Stimulated activated CD4-positive, alpha-beta T cell treated with anti-CD3 and anti-CD28 coated beads, Interleukin-1b, Interleukin-23, amount 100 ng/mL, for 48 hours (primary cell): ENCODE measurements around the gene HOXB3.
A peak's percentile ranks its signal among the peaks of the same experiment; 100 is the strongest.

Source experiments
- DNase-seq: peaks from one replicate; pipeline ENCODE4 v3.0.0-alpha.2; 2020

Gene HOXB3

DNA sequence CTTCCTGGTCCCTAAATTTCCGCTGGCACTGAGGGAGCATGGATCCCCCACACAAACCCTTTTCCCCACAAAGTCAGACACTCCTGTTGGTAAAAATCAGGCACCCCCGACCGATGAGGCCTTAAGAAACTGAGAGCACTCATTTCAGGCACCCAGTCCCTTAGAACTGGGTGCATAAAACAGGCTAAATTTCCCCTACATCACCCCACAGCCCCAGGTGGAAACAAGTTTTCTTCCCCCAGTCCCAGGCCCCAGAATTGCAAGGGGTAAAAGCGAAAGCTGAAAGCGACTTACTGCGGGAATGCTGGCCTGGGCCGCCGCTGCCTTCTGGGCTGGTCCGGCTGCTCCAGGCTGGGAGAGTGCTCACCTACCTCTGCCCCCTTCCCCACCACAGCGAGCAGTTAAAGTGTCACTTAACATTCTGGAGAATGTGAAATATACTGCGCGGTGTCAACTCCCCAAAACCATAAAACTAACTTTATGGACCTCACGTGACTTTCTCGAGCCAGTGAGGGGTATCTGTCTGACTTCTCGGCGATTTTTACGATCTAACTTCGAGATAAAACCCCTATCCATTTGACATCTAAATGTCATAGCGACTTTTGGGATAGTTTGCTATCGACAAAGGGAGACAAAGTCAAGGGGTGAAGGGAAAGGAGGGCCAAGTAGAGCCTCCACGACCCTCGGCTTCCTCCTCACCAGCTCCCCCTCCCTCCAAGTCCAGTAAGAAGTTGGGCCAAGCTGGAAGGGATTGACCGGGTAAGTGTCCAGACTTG is at the start of gene HOXB3:
Gene HOXB3, minus strand, starts transcription at position 411 of the 776 bp plus-strand sequence. CDS start 37,767 bp downstream, outside the sequence.
- DNase-seq: no peak

DNA sequence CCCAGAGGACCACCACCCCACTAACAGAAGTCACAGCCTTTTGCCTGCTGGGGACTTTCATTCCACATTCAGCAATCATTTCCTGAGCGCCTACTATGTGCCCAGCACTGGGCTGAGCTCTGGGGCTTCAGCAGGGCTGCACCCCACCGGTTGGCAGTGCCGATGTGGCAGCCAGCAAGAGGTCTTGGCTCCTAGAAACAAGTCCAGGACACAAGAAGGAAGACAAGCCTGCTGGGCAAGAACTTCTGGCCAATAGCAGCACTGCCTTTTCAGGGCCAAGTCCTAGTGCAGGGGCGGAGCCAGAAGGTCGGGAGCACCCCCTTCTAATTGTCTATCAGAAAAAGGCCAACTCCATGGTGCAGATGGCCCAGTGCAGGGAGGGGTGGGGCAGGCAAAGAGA is 49.1 kb upstream of the HOXB3 start:
- DNase-seq: no peak

DNA sequence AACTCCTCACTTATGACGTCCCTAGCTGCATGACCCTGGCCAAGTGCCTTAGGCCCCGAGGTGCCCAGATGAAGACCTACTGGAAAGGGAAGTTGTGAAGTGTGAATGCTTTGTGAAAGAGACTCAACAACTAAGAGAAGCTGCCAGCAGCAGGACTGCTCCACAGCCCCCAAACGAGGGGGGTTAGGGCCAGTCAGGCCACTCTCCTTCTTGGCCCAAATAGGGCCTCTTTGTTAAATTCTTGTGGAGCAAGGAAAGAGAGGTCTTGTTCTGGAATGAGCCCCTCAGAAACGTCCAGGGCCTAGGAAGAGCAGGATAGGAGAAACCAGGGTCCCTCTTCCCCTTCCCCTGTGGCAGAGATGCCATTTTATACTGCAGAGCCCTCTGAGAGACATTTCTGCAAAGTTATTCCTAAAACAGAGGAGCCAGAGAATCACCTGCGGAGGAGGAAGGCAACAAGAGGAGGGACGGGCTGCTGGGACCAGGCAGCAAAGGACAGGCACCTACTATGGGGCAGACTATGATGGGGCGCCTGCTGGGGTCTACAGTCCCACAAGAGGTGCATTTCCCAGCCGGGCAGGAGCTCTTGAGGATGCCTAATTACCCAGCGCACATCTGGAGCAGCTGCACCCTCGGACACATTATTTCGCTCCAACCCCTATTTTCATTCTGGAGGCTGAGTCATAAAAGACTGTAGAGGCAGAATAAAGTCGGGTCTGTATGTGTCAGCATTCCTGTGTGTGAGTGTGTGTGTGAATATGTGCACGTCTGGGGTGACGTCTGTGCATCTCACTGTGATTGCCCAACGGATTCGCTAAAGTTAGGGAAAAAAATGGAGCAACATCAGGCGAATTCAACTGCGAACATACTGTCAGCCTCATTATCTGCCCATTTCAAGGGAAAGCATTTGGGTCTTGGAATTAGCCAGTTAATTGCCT is 47.6 kb upstream of the HOXB3 start:
- DNase-seq: no peak

DNA sequence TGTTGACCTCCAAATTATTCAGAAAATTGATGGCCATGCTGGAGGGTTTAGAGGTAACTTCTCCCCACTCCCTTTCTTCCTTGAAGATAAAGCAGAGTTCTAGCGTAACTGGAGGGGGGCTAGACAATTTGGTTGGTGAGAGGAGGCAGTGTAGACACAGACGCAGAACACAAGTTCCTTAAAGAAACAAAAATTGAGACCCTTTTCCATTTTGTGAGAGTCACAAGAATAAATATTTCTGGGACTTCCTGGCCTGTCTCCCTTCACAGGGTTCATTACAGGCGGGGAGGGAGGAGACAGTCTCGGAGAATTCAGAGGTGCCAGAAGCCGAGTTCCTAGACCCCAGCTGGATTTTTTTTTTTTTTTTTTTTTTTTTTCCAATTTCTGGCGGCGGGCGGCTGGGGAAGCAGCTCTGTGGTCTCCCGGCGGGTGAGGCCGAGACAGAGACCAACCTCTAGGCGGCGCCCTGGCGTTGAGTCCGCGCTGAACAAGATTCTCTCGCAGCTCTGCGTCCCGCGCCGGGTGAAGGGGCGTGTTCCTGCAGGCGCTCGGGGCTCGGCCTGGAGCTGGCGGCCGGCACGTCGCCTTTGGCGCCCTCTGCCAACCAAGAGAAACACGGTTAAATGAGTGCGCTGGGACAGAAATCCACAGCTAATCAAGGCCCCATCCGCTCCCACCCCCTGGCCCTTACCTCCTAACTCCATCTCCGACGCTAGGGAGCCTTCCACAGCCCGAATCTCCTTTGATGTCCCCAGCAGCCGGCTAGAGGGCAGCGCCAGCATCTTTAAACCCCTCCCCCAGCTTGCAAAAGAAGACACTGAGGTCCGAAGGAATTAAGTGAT is 46.4 kb upstream of the HOXB3 start:
- peak; percentile 79 for DNase-seq

DNA sequence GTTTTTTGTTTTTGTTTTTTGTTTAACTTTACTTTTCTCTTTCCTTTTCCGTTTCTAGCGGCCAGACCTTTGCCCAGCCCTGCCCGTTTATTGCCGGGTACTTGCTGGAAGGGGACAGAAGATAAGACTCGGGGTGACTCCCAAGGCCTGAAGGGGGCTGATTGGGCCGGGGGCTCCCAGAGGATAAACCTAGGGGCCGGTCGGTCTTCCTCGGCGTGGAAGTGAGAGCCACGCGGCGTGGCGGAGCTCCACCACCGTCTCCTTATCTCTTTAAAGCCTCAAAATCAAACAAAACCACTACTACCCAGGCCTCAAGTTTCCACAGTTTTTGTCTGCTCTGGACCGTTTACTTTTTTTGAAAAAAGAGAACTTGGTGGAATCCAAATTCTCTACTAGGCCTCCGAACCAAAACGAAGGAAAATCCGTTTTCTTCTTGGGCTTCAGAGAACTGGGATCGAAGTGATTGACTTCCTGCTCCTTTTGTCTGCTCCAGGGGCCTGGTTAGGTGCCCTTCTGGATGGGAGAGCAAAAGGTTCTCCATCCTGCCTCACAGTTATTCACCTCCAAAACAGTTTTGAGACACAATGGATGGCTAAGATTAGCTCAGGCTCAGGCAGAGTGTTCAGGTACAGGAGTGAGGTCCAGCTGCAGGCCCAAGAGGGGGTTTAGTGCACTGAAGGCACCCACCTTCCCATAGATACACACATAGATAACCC is 44.6 kb upstream of the HOXB3 start:
- DNase-seq: no peak

DNA sequence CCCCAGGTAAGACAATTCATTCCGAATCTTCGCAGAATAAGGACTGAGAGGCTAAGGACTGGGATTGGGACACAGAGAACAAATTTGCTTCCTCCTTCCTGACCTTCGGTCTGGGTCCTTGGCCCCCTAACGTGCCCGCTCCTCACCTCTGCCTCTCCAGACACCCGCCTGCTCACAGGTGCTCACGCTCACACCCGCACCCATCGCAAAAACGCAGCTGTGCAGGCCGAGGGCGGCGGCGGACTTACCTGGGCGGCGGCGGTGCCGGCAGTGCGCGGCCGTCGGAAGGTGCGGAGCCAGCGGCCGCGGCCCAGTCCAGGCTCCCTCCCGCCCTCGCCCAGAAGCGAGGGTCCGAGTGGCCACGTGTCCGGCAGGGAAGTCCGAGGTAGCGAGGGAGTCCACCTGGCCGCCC is 43.2 kb upstream of the HOXB3 start:
- DNase-seq: no peak

DNA sequence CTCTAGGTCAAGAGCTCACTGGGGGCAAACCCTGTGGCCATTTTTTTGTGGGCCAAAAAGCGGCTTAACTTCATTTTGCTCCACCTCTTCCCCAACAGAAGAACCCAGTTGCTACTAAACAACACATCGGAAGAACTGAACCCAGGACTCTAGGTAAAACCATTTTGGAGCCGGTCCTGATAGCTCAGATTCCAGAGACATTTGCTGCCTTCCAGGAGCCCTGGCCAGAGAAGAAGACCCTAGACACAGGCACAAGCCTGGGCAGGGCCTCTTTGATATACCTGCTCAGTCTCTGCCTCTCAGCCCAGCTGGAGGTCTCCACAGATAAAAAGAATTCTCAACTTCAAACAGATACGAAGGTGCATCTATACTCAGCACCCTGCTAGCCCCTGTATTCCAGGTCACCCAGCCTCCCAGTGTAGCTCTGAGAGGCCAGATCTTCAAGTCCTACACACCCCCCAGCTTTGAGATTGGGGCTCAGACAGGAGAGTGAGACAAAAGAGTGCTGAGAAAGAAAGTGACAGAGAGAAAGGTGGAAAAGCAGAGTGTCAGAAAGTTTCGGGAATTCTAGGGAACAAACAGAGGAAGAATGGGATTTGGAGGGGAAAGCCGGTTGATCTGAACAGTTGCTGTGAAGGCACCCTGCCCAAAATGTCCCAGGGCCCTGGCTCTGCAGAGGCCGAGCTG is 42.7 kb upstream of the HOXB3 start:
- DNase-seq: no peak

DNA sequence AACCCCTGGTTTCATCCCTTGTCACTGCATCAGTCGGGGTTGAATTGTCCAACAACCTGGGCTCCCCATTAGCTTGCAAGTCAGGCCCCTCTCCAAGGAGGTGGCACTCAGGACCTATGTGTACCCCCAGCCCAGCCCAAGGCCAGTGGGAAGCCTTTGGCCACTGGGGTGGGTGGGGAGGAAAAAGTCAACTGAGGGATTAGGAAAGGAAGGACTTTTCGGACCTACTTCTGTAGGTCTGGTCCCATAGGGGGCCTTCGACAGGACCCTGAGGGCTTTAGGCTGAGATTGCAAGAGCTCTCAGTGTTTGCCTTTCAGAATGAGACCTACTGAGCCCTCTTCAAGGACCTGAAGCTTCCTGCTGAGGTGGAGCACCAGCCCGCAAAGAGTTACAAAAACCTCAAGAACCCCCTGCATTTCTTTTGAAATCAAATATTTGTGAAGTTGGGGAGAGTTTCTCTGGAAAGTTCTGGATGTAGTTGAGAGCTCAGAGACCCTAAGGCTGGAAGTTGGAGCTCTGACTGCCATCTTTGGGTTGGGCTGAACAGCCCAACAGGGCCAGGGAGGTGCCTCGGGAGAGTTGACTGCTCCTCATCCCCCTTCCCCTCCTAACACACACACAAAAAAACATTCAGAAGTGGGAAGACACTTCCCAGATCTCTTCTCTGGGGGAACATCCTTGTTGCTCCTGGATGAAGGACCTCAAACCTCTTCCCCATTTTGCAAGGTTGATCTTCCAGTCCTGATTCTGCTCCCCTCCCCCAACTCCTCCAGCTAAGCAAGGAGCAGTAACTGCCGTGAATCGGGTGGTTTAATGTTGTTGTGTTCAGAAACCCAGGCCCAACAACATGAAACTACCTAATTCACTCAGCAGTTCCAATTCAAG is 41.9 kb upstream of the HOXB3 start:
- DNase-seq: no peak

DNA sequence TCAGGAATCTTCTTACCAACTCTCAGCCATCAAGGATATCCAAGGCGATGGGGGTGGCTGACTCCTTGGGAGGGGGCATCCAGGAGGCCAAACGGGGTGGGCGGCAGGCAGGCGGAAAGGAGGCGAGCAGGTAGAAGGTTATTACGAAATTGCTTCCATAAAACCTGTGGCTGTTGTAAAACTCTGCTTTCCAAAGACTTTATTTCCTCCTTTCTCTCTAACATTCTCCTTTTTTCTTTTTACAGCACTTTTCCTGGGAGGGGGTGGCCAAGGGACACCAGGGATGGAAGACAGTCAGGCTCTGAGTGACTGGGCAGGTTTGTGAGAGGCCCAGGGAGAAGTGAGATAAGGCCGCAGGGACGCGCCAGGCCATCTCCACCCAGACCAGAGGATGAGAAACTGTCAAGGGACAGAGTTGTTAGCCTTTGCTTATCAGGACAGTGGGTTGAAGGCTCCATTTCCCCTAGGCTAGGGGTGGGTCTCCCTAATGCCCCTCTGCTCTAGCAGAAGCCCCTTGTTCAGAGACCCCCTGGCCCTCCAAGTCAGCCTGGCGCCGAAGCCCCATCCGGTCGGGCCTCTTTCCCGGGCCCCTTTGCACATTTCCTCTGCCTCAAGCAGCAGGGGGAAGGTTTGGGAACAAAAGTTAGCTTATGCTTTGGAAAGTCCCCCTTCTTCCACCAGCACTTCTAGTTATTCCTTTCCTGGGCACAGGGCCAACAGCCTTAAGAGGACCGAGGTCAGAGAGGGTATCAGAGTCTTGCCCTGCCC is 41.1 kb upstream of the HOXB3 start:
- no peak for DNase-seq

DNA sequence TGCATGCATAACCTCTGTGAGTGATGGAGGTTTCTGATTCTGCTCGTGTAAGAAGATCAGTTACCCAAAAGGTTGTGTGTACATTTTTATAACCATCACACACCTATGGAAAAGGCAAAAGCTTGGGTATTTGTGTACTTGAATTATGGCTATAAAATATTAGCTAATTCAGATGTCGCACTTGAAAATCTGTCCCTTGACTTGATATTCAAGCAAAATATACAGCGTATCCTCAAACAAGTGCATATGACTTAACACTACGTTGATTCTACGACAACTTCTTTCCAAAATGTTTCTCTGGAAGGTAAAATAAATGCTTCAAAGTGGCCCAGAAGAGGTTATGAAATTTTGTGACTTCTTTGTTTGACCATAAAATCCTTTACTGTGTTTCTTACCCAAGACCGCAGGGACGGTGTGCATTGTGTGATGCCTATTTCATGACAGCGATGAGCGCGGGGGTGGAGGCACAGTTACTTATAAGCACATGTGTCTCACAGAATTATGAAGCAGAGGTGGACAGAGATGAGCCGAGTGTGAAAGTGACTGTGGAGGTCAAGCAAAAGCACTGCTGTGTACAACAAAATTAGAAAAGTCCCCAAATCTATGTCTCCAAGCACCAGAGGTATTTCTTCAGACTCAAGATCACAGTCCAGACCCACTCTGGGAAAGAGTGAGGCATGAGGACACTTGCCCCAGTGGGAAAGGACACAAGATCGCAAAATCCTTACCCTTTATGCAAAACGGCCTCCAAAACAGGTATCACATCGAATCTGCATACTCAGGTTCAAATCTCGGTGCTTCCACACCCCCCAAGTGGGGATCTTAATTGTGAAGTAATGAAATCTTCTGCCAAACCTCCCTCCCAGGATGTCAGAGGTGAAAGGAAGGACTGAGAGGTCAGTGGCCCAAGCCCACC is 40.2 kb upstream of the HOXB3 start:
- no peak for DNase-seq

DNA sequence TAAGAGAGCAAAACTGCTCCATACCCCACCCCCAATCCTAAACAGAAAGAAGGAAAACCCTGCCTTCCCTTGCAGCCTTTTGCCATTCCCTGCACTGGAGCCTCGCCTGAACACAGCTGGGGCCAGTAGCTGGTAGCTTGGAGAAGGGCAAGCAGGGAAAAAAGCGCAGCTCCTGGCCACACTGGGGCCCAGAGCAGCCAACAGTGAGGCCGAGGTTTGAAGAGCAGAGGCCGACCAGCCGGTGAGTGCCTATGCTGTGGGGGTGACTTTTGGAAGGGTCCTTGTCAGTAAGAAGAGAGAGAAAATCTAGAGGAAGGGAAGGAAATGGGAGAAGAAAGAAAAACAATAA is 39.3 kb upstream of the HOXB3 start:
- no peak for DNase-seq

DNA sequence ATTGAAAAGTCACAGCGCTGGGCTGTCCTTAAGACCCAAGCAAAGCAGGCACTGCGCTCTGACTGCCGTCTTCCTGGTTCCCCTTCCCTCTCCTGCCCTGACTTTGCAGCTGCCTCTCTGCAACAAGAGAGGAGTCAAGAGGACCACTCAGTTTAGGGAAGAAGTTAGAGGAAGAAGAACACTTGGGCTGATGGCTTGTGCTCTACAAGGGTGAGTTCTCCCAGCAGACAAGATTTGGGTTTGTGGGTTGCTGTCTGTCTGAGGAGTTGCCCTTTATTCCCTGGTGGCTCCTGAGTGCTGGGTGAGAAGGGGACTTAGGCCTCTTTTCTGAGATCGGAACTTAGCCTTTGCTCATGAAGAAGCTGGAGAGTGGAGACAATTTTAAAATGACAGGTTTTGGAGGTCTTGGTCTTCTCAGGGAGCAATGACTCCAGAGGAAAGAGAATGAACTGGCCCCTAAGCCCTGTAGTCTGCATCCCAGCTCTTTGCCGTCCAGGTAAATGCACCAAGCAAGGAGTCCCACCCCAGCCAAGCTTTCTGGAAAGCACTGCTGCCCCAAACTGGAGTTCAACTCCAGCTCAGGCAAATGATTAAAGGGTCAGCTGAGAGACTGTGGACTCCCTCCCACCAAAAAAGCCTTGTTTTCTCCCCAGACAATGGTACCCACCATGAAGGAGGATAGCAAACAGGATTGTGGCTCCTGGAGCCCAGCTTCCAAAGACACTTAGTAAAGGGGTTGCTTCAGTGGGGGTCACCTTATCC is 38.8 kb upstream of the HOXB3 start:
- no peak for DNase-seq

DNA sequence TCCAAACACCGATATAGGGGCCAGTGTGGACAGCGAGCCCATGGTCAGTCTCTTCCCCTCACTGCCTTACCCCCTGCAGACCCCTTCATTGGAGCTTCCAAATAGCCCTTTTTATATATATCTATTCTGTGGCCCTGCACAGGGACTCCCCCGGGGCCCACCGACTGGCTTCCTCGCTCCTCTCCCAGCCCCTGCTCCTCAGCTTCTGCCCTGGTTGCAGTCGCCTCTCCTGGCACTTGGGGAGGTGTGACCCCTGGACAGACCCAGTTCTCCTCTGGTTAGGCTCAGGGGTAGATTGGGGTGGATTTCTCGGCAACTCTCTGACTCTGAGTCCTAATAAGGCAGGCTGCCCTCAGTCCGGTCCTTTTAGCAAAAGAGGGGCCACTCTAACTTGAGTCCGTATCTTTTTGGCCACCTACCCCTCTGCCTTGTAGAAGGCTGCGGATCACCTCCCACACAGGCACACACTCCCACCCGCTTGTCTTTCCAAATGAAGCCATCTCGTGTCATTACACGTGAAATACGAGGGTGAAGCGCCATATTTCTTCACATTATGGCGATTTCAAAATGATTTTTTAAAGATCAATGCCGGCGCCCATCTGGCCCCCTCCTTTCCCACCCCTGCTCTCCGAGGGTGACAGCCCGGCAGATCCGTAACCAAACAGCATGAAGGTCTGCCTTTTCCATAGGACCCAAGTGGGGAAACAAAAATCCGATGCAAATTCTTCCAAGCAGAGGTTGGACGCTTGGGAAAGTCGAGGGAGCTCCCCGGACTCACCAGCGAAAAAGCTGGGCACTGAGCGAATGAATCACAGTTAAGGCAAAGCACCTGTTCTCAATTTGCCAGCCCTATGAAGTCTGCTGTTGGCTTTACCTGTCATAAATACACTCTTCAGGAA is 37.8 kb upstream of the HOXB3 start:
- DNase-seq: no peak

DNA sequence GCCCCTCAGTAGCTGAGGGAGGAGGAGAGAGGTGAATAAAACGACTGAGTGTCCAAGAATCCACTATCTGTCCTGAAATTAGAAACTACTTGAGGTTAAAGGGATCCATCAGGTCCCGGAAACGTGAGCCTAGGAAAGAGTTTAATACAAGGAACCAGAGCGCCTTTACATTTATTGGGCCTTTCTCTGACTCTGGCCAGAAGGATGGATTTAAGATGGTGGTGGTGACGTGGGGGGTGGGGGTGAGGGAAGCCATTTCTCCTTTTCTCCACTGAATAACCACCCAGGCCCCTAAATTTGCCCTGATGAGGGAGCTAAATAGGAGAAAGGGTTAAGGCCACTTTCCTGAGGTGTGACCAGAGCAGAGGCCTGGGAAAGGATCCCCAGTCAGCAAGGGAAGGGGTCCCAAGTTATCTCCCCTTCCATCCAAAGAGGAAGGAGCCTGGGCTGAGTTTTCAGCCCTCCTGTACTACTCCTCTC is 37.1 kb upstream of the HOXB3 start:
- no peak for DNase-seq

DNA sequence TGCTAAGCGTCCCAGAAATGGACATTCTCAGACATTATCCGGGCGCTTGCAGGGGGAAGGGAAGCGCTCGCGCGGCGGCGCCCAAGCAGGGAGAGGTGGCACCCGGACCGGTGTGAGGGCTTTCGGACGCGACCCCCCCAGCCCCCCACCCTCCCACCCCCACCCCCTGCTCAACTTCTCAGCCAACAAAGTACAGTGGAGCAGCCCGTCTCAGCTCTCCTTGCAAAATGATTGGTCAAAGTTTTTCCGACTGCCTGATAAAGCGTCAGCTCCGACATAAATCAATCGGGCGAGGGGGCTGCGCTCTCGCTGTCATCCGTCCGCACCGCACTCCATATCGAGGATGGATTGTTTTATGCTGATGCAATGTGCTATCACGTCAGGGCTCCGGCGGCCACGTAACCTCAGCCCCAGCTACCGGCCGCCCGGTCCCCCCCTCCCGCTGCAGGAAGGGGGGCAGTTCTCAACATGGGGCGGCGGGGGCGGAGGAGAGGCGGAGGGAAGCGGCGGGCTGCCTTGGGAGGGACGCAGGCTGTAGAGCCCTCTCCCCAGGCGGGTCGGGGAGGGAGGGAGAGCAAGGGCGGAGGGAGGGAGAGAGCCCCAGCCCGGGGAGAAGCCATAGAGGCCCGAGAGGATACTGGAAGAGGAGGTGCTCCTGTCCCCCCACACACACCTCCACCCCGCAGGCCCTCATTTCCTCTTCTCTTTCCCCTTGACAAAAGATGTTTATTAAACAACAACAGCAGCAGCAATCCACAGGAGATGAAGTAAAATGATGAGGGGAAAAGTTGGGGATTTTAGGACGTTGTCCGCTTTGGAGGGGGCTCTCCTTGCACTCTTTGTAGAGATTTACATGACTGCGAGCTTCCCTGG is 36.4 kb upstream of the HOXB3 start, which contains the start of gene HOXB9:
Gene HOXB9, minus strand, starts transcription at position 114 of the 873 bp plus-strand sequence. Its CDS starts 89 bp downstream, at position 25.
- peak; percentile 47 for DNase-seq
